NCI-H1417 (cell line): ENCODE measurements around the gene GRIK5.

ENCODE experiments used
- DNase-seq, 3 experiments: peaks; one replicate each; lab custom pipeline; 2025; lab: John Stamatoyannopoulos, UW

The GRIK5 gene

GRCh38 chr19:42095142-42095813 lies 25.3 kb upstream of the GRIK5 start:
- DNase-seq = no peak

- DNase-seq = no peak
Measured at GRCh38 chr19:42093926-42094325, 23.9 kb upstream of the GRIK5 start.

DNA sequence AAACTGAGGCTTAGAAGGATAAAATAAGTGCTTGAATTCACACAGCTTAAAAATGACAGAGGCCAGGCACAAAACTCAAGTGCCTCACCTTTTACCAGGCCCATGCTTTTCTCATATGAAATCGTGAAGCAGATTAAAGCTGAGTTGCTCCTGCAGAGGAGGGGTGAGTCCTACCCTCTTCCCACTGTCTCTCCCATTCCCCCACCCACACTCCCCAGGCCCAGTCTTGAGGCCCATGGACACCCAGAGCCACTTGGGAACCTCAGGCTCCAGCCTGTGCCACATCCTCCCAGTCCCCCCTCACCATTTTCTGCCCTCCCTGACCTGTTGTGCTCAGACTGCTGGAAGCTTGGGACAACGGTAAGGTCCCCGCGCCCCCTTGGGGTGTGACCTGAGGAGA lies 23.5 kb upstream of the GRIK5 start:
- DNase-seq = no peak

DNA sequence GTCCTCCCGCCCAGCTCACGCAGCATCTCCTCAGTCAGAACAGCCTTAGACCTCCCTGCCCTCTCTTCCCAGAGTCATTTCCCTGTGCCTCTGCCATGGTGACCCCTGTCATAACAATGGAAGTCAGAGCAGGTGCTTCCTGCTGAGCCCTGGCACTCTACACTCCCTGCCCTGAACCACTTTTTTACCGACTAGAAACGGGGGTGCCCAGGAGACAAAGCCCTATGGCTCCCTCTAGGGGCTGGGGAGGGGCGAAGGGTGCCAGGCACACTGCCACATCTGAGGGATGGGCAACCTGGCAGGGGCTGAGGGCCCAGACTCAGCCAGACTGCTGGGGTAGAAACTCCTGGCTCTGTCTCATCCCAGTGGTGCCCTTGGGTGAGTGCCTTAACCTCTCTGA lies 22.3 kb upstream of the GRIK5 start:
- peak; percentile 43 to 66 (median 51) for DNase-seq

DNA sequence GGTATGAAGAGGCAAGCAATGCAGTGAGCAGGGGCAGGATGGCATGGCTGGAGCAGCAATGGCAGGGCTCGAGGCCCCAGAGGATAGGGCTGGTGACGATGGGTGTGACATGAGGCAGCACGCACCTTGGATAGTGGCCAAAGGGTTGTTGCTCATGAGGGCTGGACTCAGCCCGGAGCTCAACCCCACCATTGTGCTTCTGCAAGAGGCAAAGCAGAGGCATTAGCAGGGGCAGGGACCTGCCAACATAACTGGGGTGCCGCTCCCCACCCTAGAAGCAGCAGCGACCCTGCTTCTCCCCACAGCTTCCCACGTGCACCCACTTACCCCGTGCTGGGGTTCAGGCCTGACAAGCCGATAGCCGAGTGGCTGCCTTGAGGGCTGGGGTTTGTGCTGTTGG lies 21.7 kb upstream of the GRIK5 start:
- DNase-seq = no peak

DNA sequence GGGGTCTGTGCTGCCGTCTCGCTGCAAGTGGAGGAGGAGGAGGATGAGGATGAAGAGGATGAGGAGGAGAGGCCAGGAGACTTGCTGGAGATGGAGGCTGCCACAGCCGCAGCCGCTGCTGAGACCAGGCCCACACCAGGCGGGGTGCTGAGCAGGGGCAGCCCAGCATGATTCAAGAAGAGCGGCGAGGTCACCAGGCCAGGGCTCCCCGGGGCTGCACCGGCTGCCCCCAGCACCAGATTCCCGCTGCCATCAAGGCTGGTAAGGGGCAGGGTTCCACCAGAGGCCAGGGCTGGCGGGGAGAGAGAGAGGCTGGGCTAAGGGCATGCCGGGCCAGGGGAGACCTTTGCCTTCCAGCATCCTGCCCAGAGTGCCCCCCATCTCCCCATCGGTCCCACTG lies 21.3 kb upstream of the GRIK5 start:
- no peak for DNase-seq

- DNase-seq = no peak
Measured at GRCh38 chr19:42090672-42091071, 20.7 kb upstream of the GRIK5 start.

DNA sequence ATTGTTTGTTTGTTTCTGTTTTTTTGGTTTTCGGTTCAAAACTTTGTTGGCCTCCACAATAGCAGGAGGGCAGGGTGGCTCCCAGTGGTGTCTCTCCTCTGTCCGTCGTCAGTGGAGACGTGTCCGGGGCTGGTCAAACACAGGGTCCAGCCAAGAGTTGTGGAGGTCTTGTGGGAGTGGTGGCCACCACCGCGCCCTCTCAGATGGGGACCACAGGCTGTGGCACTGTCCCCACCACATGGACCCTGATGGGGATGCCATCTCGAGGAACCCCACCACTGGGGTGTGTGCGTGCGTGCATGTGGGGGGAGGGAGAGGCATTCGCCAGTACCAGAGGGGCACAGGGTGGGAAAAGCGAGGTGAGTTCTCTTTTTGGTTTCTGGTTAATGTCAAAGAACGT lies 19.8 kb upstream of the GRIK5 start:
- no peak for DNase-seq

DNA sequence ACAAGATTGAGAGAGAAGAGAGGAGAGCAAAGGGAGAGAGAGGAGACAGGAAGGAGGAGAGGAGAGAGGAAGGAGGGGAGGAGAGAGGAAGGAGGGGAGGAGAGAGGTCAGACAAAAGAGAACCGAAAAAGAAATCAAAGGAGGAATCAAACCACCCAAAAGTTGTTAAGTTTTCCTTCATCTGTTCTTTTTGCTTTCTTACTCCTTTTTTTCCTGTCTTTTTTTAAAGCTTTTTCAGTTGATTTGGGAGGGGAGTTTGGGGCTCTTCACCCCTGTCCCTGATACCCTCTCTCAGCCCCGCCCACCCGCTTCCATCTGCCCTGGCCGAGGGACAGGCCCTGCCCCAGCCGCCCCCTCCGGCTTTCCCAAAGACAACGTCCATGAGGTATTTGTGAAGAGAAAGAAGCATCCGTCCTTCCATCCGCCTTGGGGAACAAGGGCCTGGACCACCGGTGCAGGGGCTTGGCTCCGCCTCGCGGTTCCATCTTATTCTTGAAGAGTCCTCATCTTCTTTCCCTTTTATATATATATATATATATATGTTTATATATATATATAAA lies 19.3 kb upstream of the GRIK5 start:
- DNase-seq = no peak

DNA sequence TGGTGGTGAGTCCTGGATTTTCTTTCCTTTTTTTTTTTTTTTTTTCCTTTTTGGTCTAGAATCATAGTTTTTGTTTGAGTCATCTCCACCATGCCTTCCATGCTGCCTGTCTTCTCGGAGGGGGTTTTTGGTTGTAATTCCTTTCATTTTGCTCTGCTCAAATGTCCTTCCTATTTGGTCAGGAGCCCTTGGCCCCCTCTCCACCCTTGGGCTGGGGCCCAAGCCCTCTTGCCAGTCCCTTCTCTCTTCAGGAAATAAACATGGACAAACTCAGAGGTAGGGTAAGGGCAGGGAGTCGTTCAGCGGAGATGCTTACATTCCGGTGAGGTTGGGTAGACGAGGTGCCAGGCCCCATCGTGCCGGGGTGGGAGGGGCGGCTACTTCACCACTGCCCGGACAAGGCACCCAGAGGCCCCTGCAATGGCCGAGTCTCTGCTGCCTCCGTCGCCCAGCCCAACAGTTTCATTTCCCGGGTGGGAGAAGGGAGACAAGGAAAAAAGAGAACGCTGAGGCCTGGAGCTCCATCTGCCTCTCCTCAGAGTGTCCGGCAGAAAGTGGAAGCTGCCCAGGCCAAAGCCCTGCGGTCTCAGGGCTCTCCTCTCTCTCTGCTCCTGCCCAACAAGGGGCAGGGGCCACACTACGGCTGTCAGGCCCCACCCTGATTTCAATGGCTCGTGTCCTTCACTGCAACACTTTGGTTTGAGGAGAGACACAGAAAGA lies 18.6 kb upstream of the GRIK5 start:
- DNase-seq = no peak

- DNase-seq = no peak
Measured at GRCh38 chr19:42086770-42087550, 17.0 kb upstream of the GRIK5 start.

DNA sequence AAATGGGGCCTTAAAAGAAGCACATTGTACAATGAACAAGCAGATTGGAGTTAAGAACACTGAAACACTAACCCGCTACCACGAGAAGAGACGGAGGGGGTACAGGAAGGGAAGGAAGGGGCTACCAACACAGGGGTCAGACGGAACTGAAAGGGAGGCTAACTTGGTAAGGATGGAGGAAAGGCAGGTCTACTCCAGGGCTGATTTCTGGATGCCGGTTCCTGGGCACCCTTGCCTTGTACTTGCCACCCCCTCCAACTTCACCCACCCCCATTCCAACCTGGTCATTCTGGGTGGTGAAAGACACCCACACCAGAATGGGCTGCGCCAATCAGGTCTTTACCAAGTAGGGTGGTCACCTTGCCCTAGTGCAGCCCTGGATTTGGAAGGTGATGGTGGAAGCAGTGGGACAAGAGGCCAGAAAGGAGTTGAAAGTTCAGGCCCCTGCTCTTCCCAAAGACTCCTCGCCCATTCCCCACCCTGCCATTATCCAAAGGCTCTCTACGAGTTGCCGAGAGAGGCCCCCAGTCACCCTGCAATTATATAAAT lies 16.3 kb upstream of the GRIK5 start:
- no peak for DNase-seq

GRCh38 chr19:42083537-42083936 lies 13.5 kb upstream of the GRIK5 start:
- DNase-seq = no peak

DNA sequence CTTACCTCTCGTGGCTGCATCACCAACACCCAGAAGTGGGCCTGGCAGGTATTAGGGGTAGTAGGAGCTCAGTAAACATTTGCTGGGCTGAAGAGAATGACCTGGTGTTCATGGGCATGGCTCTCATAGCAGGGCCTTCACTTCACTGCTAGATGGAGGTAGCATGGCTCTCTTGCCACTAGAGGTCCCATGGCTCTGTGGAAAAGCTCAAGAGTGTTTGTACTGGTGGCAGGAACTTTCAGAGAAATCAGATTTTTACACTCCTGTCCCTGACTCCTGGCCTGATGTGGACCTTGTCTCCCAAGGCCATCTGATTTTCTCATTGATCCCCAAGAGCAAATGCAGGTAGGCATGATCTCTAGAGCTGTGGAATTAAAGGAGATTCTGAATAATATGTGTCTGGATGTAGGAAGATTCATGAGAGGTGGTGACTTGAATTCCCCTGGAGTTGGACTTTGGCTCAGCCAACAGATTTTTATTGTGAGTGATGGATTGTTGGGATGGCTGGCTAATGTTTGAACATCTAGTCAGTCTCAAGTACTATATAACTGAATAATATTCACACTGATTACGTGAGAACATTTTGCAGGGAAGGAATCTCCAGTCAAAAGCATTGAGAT lies 11.7 kb upstream of the GRIK5 start:
- DNase-seq = peak in 1 of 3 experiments; percentile 23

DNA sequence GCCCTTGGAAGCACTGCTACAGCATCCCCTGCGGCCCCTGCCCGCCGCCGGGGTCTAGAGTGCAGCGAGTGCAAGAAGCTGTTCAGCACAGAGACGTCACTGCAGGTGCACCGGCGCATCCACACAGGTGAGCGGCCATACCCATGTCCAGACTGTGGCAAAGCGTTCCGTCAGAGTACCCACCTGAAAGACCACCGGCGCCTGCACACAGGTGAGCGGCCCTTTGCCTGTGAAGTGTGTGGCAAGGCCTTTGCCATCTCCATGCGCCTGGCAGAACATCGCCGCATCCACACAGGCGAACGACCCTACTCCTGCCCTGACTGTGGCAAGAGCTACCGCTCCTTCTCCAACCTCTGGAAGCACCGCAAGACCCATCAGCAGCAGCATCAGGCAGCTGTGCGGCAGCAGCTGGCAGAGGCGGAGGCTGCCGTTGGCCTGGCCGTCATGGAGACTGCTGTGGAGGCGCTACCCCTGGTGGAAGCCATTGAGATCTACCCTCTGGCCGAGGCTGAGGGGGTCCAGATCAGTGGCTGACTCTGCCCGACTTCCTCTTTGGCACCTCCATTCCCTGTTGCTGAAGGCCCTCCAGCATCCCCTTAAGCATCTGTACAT lies 10.9 kb upstream of the GRIK5 start:
- no peak for DNase-seq

GRCh38 chr19:42079886-42080763 lies 10.1 kb upstream of the GRIK5 start:
- no peak for DNase-seq

DNA sequence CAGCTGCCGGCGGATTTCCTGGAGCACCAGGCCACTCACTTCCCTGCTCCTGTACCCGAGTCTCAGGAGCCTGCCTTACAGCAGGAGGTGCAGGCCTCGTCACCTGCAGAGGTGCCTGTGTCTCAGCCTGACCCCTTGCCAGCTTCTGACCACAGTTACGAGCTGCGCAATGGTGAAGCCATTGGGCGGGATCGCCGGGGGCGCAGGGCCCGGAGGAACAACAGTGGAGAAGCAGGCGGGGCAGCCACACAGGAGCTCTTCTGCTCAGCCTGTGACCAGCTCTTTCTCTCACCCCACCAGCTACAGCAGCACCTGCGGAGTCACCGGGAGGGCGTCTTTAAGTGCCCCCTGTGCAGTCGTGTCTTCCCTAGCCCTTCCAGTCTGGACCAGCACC lies 9.3 kb upstream of the GRIK5 start:
- DNase-seq = no peak

- DNase-seq = no peak
Measured at GRCh38 chr19:42078538-42079275, 8.7 kb upstream of the GRIK5 start.

DNA sequence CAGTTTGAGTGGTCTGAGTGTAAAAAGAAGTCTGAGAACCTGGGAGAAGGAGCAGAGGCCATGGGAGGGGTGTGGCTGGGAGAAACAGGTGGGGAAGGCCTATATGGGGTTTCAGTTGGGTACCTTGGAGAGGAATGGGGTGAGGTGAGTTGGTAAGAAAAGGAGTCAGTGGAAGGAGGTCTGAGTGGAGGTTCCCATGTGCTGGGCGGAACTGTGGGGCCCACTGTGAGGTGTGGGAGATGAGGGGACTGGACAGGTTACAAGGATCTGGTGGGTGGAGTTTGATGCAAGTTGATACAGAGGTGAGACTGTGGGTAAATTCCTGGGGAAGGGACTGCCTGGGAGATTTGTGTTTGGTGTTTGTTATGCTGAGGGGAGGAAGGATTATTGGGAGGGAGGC lies 8.1 kb upstream of the GRIK5 start:
- DNase-seq = no peak
